Body of pancreas (tissue), 4 donors: ENCODE measurements around the gene CFLAR. TPM values are rescaled to one million over a fixed set of nuclear protein-coding genes. Genes with fewer than 3 reads are reported as not detected.

Experiments
- ATAC-seq: fragments of 150-250 bp; one replicate; pipeline ENCODE4 v1.9.1; 2016
- DNase-seq, 4 donors: peaks; one replicate each; pipeline ENCODE4 v3.0.0-alpha.2; 2019
- H3K27ac ChIP-seq, 4 donors: fragments of 200-600 bp; sonication (generic); 1 replicate in 3 of 4; 2 replicates in 1 of 4; pipeline versions ENCODE4 v1.5.1 to v1.6.1; 2016 to 2019; ENCODE audit warnings: mild to moderate bottlenecking in 1 of 4, mixed read lengths in 1 of 4, moderate library complexity in 1 of 4
- H3K27me3 ChIP-seq, 2 donors: fragments of 200-600 bp; sonication (generic); one replicate each; pipeline ENCODE4 v1.6.0; 2016; ENCODE audit warnings: mild to moderate bottlenecking in 1 of 2
- H3K36me3 ChIP-seq, 2 donors: fragments of 200-600 bp; sonication (generic); replicated peaks in 1 of 2; 2 replicates each; pipeline ENCODE4 v1.5.1; 2016; ENCODE audit warnings: low read depth in 2 of 2; ENCODE audit not compliant: insufficient read depth in 1 of 2
- H3K4me1 ChIP-seq: fragments of 200-600 bp; sonication (generic); one replicate; pipeline ENCODE4 v1.6.0; 2016
- H3K4me3 ChIP-seq, 2 donors: fragments of 200-600 bp; sonication (generic); 1 replicate in 1 of 2; 2 replicates in 1 of 2; pipeline ENCODE4 v1.5.1; 2016 to 2019
- H3K9me3 ChIP-seq, 3 donors: fragments of 200-600 bp; sonication (generic); 1 replicate in 2 of 3; 2 replicates in 1 of 3; pipeline ENCODE4 v1.5.1; 2016
- POLR2A ChIP-seq, 3 donors: fragments of 450-650 bp; IDR thresholded peaks; one replicate each; pipeline ENCODE4 v1.6.1; 2016; ENCODE audit warnings: antibody characterized with exemption in 3 of 3, mild to moderate bottlenecking in 2 of 3
- WGBS, 2 donors: methylation state at CpG; one replicate each; pipeline ENCODE4 v1.1.5; 2017; 5-methylcytosine and 5-hydroxymethylcytosine counted together
- intact Hi-C: fragments of 100-400 bp; cut with DNase I; formaldehyde crosslinking; loops from one replicate; pipeline ENCODE4 v1.15.1; 2023
- total RNA-seq, 2 donors: library from RNA; depleted of rRNA; stranded (reverse); fragments of >200 nt; gene quantifications; one replicate each; pipeline ENCODE4 v1.1.0, GENCODE V29; 2016
- TF ChIP-seq, protein P1 (sequence below), 7 experiments: fragments of 450-650 bp in 4 of 7; fragments of 200-600 bp in 3 of 7; sonication (generic) in 3 of 7; IDR thresholded peaks; one replicate each; pipeline ENCODE4 v1.5.1; 2016 to 2019; ENCODE audit warnings: antibody characterized with exemption in 7 of 7

The CFLAR gene
- total RNA-seq, 2 donors from 2014 or later, result 83.3 to 113 TPM

DNA sequence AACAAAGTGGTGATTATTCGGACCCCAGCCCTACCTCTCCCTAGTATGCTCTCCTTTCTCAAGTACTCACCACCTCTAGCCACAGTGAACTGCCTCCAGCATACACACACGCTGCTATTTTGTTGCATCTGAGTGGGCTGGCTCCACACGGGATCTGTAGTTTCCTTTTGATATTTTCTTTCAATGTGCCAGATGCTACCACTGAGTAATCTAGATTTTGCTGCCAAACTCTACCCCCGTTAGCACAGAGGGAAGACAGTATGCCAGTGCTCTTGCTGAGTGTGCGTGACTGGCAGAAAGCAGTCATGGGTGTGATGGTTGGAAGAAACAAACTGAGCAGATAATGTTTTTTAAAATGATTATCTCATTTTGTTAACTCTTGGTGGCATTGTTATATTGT, 11.6 kb downstream of the CFLAR start:
- WGBS, 2 donors, result 29 to 34% methylated on average over 5 of the region's 5 CpGs
- Histone ChIP-seq H3K4me1 (peaks cover 87% of the 10 kb centered on the region), H3K36me3 (no peaks in the 10 kb centered on the region), H3K27ac (peak overlapping the region; percentile 34 to 100 (median 78)), H3K4me3 (no peak overlapping the region), H3K9me3 (no peaks in the 10 kb centered on the region), H3K27me3 (no peaks in the 10 kb centered on the region)
- ATAC-seq (no peak), DNase-seq (no peak)
- TF ChIP-seq, protein P1, sequence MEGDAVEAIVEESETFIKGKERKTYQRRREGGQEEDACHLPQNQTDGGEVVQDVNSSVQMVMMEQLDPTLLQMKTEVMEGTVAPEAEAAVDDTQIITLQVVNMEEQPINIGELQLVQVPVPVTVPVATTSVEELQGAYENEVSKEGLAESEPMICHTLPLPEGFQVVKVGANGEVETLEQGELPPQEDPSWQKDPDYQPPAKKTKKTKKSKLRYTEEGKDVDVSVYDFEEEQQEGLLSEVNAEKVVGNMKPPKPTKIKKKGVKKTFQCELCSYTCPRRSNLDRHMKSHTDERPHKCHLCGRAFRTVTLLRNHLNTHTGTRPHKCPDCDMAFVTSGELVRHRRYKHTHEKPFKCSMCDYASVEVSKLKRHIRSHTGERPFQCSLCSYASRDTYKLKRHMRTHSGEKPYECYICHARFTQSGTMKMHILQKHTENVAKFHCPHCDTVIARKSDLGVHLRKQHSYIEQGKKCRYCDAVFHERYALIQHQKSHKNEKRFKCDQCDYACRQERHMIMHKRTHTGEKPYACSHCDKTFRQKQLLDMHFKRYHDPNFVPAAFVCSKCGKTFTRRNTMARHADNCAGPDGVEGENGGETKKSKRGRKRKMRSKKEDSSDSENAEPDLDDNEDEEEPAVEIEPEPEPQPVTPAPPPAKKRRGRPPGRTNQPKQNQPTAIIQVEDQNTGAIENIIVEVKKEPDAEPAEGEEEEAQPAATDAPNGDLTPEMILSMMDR (IDR thresholded peaks at IDR 0.05), result no peak
- TF ChIP-seq POLR2A (IDR thresholded peaks at IDR 0.05), result peak in 1 of 3 donors; percentile 8
- intact Hi-C loops, result no loop called here

DNA sequence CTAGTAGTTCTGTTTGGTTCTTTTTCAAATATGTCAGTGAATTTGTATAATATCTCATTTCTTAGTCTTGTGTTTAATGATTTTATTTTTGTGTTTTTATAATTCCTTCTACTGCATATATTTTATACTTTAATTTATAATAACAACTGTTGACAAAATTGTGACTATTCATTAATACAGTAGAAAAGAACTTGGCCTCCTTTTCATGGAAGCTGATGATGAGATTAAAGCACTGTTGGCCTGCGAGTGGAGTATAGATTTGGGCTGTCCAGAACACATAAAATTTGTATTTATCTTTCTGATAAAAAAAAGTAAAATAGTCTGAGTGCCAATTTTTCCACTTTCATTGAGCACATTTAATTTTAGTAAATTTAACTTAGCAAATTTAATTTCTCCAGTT, 12.1 kb downstream of the CFLAR start:
- Histone ChIP-seq H3K9me3 (no peaks in the 10 kb centered on the region), H3K36me3 (no peaks in the 10 kb centered on the region), H3K27ac (peak overlapping the region in 2 of 4 donors; percentile 77 to 100), H3K4me3 (no peak overlapping the region), H3K27me3 (no peaks in the 10 kb centered on the region), H3K4me1 (peaks cover 82% of the 10 kb centered on the region)
- DNase-seq (no peak), ATAC-seq (no peak)
- intact Hi-C loops, result no loop called here
- TF ChIP-seq, protein P1 (IDR thresholded peaks at IDR 0.05), result no peak
- TF ChIP-seq POLR2A (IDR thresholded peaks at IDR 0.05), result no peak
- WGBS, 2 donors, result 15 to 23% methylated on average over 1 of the region's 1 CpG

DNA sequence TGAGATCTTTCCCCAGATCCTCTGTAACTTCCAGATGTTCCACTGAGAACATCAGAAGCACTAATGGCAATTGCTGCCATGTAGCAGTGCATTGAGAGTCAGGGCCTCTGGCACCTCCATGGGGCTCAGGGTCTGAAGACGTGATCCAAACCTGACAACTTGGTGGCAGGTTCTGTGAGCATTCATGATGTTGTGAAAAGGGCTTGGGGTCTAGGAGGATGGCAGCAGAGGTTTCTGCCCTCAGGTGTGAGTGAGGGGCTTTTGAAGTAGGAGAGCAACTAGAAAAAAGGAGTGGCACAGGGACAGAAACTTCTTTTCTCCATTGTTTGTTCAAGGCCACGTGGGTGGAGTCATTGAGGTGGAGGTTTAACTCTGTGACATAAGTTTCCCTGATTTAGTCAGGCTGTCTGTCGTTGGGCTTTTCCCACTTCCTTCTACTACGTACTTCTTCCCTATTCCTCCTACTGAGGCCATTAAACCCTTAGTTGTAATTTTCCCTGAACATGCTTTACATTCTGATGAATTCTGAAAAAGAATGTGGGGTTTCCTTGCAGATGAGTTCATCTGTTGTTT, 13.1 kb downstream of the CFLAR start:
- no peaks in the 10 kb centered on the region for H3K9me3 ChIP-seq
- H3K27me3 ChIP-seq, result no peaks in the 10 kb centered on the region
- H3K36me3 ChIP-seq, result peaks cover 0 to 2% of the 10 kb centered on the region in 2 donors
- no peak overlapping the region for H3K4me3 ChIP-seq
- WGBS, 2 donors, result 15 to 21% methylated on average over 4 of the region's 4 CpGs
- intact Hi-C loops, result no loop called here
- peaks cover 72% of the 10 kb centered on the region for H3K4me1 ChIP-seq
- ATAC-seq (peak; percentile 56), DNase-seq (peak; percentile 39 to 69 (median 49))
- peak in 1 of 3 donors; percentile 25 for TF ChIP-seq POLR2A (IDR thresholded peaks at IDR 0.05)
- TF ChIP-seq, protein P1 (IDR thresholded peaks at IDR 0.05), result no peak
- peak overlapping the region; percentile 12 to 100 (median 57) for H3K27ac ChIP-seq

DNA sequence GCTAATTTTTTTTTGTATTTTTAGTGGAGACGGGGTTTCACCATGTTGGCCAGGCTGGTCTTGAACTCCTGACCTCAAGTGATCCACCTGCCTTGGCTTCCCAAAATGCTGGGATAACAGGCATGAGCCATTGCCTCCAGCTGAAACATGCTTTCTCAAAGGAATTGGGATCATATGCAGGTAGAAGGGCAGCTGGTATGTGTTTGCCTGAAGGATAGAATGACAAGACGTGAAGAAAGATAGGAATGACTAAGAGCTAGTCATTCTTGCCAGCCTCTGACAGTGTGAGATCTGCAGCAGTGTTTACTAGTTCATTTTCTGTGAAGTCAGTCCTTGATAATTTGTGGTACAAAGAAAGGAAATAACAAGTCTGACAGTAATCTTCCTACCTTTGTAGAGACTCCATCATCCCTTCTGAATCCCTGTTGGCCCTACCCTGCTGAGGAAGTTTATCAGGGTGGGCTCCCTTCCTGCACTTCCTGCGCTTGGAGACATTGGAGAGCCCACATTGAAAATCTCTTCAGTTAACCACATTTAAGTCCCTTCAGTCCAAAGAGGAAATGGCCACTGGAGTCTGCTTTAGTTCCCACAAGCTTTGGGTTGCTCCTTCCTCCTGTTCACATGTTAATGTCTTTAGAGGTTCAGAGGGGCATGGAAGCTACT, 14.7 kb downstream of the CFLAR start:
- no peak for DNase-seq
- intact Hi-C loops, result no loop called here
- Histone ChIP-seq H3K4me1 (peaks cover 56% of the 10 kb centered on the region), H3K27ac (peak overlapping the region in 2 of 4 donors; percentile 43 to 100), H3K4me3 (no peak overlapping the region), H3K36me3 (peaks cover 0 to 7% of the 10 kb centered on the region in 2 donors), H3K27me3 (no peaks in the 10 kb centered on the region), H3K9me3 (no peaks in the 10 kb centered on the region)
- 50 to 62% methylated on average over 3 of the region's 3 CpGs for WGBS, 2 donors
- ATAC-seq, result peak; percentile 8
- no peak for TF ChIP-seq POLR2A (IDR thresholded peaks at IDR 0.05)
- TF ChIP-seq, protein P1 (IDR thresholded peaks at IDR 0.05), result no peak
